Measurements from ENCODE around the gene SSBP1.

DNA sequence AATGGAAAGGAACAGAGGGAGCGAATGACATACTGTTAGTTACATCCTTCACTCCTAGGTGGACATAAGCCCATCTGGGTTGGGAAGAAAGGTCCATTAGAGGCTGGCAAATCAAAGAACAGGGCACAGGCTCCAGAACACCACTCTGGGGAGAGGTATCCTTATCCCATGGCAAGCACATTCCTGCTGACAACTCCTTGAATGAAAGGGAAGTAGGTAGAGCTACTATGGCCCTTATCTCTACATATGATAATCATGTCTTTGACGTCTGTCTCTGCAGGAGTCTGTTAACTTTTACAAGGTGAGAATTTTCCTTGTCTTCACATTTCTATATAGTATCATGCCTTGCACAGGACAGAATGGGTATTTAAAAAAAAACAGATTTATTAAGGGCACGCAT is 46.6 kb upstream of the SSBP1 start:
- TF ChIP-seq CTCF (IDR thresholded peaks at IDR 0.05) (no peak), POLR2A (IDR thresholded peaks at IDR 0.05) (no peak)

All from heart left ventricle (tissue), 13 donors.